Transverse colon (tissue), 4 donors: ENCODE results near the gene MAGI2.

Experiments used
- EP300 ChIP-seq: sonication (generic); formaldehyde crosslinking; IDR thresholded peaks from one replicate; pipeline ENCODE4 v1.6.1; 2017; ENCODE audit warnings: antibody characterized with exemption, low read depth
- POLR2A ChIP-seq: fragments of 450-650 bp; IDR thresholded peaks from one replicate; pipeline ENCODE4 v1.6.1; 2016; ENCODE audit warnings: antibody characterized with exemption, mild to moderate bottlenecking, moderate library complexity
- POLR2AphosphoS5 ChIP-seq, 3 donors: sonication (generic); formaldehyde crosslinking; IDR thresholded peaks; one replicate each; pipeline ENCODE4 v1.6.1; 2016; ENCODE audit warnings: antibody characterized with exemption in 3 of 3
- TF ChIP-seq, protein P1 (sequence below), 5 experiments: fragments of 200-600 bp in 3 of 5; fragments of 450-650 bp in 2 of 5; sonication (generic) in 3 of 5; IDR thresholded peaks; 1 replicate in 2 of 5; 2 replicates in 3 of 5; pipeline ENCODE4 v1.5.1; 2016 to 2017; ENCODE audit warnings: antibody characterized with exemption in 5 of 5, inconsistent platforms in 3 of 5, mild to moderate bottlenecking in 2 of 5, moderate library complexity in 1 of 5

DNA sequence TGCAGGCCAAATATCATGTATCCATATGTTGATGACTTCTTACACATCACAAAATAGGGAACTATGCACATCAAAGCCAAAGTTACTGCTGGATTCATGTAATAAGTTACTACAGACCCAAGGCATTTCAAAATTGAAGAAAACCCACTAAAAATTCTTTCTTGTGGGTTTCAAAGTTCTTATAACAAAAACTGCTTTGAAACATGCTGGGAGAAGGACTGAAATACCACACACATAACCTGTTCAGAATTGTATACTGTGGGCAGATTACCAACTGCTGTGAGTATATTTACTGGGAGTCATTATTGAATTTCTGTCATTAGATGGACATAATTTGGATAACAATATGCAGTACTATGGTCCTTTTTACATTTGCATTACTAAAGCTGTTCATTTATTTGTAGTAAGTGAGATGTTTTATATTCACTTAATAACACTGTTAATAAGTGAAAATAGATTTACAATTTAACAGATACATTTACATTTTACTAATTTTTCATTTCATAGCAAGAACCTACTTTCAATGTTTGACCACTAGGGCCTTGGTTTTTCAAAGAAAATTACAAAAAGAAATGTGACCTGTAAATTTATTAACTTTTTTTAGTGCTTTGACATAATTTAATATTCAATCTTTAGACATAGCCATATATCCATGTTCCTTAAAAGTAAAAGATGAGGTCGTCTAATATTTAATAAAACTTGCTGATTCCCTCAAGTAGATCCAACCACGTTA lies 132.6 kb downstream of the MAGI2 start:
- no peak for TF ChIP-seq POLR2AphosphoS5 (IDR thresholded peaks at IDR 0.05)
- TF ChIP-seq, protein P1, sequence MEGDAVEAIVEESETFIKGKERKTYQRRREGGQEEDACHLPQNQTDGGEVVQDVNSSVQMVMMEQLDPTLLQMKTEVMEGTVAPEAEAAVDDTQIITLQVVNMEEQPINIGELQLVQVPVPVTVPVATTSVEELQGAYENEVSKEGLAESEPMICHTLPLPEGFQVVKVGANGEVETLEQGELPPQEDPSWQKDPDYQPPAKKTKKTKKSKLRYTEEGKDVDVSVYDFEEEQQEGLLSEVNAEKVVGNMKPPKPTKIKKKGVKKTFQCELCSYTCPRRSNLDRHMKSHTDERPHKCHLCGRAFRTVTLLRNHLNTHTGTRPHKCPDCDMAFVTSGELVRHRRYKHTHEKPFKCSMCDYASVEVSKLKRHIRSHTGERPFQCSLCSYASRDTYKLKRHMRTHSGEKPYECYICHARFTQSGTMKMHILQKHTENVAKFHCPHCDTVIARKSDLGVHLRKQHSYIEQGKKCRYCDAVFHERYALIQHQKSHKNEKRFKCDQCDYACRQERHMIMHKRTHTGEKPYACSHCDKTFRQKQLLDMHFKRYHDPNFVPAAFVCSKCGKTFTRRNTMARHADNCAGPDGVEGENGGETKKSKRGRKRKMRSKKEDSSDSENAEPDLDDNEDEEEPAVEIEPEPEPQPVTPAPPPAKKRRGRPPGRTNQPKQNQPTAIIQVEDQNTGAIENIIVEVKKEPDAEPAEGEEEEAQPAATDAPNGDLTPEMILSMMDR (IDR thresholded peaks at IDR 0.05), result no peak
- no peak for TF ChIP-seq POLR2A
- no peak for TF ChIP-seq EP300
